B cell (primary cell): ENCODE measurements around the gene TSNAX.

ENCODE experiments used
- EZH2 ChIP-seq: IDR thresholded peaks from 2 replicates; pipeline ENCODE4 v1.6.1; 2012; ENCODE audit warnings: borderline replicate concordance, low read depth, mild to moderate bottlenecking, moderate library complexity, low read length; ENCODE audit not compliant: insufficient read depth, poor library complexity, severe bottlenecking
- TF ChIP-seq, protein P1 (sequence below): fragments of 200-600 bp; IDR thresholded peaks from one replicate; pipeline ENCODE4 v1.8.0; 2022; ENCODE audit warnings: antibody characterized with exemption, mild to moderate bottlenecking

DNA sequence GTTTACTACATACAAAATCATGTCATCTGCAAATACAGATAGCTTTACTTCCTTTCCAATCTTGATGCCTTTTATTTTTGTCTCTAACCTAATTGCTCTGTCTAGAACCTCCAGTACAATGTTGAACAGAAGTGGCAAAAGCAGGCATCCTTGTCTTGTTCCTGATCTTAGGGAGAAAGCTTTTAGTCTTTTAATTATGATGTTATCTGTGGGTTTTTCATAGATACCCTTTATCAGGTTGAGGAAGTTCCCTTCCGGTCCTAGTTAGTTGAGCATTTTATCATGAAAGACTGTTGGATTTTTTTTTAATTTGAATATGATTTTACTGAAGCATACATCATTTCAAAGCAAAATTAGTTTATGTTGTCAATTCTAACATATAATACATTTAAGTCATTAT lies 52.4 kb downstream of the TSNAX start:
- TF ChIP-seq, protein P1, sequence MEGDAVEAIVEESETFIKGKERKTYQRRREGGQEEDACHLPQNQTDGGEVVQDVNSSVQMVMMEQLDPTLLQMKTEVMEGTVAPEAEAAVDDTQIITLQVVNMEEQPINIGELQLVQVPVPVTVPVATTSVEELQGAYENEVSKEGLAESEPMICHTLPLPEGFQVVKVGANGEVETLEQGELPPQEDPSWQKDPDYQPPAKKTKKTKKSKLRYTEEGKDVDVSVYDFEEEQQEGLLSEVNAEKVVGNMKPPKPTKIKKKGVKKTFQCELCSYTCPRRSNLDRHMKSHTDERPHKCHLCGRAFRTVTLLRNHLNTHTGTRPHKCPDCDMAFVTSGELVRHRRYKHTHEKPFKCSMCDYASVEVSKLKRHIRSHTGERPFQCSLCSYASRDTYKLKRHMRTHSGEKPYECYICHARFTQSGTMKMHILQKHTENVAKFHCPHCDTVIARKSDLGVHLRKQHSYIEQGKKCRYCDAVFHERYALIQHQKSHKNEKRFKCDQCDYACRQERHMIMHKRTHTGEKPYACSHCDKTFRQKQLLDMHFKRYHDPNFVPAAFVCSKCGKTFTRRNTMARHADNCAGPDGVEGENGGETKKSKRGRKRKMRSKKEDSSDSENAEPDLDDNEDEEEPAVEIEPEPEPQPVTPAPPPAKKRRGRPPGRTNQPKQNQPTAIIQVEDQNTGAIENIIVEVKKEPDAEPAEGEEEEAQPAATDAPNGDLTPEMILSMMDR = no peak
- TF ChIP-seq EZH2 = no peak
